GM18873 (cell line): ENCODE data around the gene CFAP46.

Experiments used
- ATAC-seq: cut with Tn5 transposase; IDR thresholded peaks from one replicate; pipeline ENCODE4 v1.9.1; 2021; ENCODE audit warnings: mild to moderate bottlenecking, moderate library complexity, moderate number of reproducible peaks; ENCODE audit not compliant: unreplicated experiment, low FRiP score

The CFAP46 gene

GRCh38 chr10:132762267-132762666, 180.1 kb downstream of the CFAP46 start:
- no peak for ATAC-seq

- ATAC-seq, result no peak
Observed at GRCh38 chr10:132761395-132762060, 180.8 kb downstream of the CFAP46 start.

GRCh38 chr10:132758865-132759264, 183.5 kb downstream of the CFAP46 start:
- no peak for ATAC-seq
